Measurements from ENCODE around the gene PDGFC. TPM values are rescaled to one million over a fixed set of nuclear protein-coding genes. Genes with fewer than 3 reads are reported as not detected.

Gene PDGFC
- total and polyA plus RNA-seq, 2 of the 8 experiments (the other 6 are each of a cell fraction or from before 2014, with no cell fraction given), result 0.65 to 2.7 TPM

DNA sequence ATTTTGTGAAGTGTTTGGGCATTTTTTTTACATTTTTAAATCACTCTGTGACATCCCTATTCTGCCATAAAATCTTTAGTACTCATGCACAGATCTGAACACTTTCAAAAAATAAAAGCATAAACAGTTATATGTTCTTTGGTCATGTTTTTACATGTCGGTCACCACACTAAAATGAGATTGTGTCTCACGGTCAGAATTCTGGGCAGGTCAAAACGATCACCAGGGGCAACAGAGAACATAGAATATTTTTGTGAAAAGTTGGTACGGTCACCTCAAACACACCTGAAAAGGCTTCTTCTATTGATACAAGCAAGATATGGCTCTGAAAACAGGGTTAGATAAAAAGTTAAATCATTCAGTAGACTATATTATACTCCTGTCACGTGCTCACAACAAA lies 189.1 kb downstream of the PDGFC start:
- H2BK15ac ChIP-seq (ENCODE audit: low read length), result no peak overlapping the region
- H3K14ac ChIP-seq (ENCODE audit: insufficient read length), result no peak overlapping the region
- H3K4me1 ChIP-seq (replicated peaks in 1 of 4; ENCODE audit: control insufficient read depth in 3 of 4, insufficient read depth in 4 of 4, low read length in 3 of 4), result no peaks in the 10 kb centered on the region
- TF ChIP-seq POU5F1 (IDR thresholded peaks at IDR 0.05; ENCODE audit: low read depth, low read length) (no peak), TBP (IDR thresholded peaks at IDR 0.05; ENCODE audit: low read depth, low read length) (no peak)
- H3K9ac ChIP-seq (replicated peaks in 1 of 4; ENCODE audit: extremely low read depth in 1 of 4, low read depth in 3 of 4, low read length in 3 of 4), result no peak overlapping the region
- H3K79me1 ChIP-seq (ENCODE audit: low read depth, low read length), result no peaks in the 10 kb centered on the region
- ChIA-PET CTCF (ENCODE audit: partially characterized antibody) (no interaction called here), POLR2A (ENCODE audit: partially characterized antibody) (no interaction called here)
- no peak overlapping the region for H4K91ac ChIP-seq (replicated peaks; ENCODE audit: insufficient read length, low read length)
- H2BK12ac ChIP-seq (ENCODE audit: low read depth, low read length), result no peak overlapping the region
- H3K56ac ChIP-seq (replicated peaks; ENCODE audit: insufficient read length, low read depth, low read length), result no peak overlapping the region
- H3K4me2 ChIP-seq (ENCODE audit: insufficient read depth in 1 of 2, low read depth in 2 of 2, low read length in 2 of 2), result no peak overlapping the region
- H4K8ac ChIP-seq (ENCODE audit: extremely low read depth, insufficient read depth, low read length), result no peak overlapping the region
- no peak overlapping the region for H3K27ac ChIP-seq (ENCODE audit: low read depth, low read length)
- H3K27me3 ChIP-seq (replicated peaks in 1 of 4; ENCODE audit: control insufficient read depth in 3 of 4, extremely low read depth in 1 of 4, insufficient read depth in 3 of 4, low read length in 3 of 4), result no peaks in the 10 kb centered on the region
- WGBS, 2 experiments (ENCODE audit: extremely low coverage in 1 of 2, insufficient coverage in 1 of 2, insufficient read length in 1 of 2, insufficient replicate concordance in 2 of 2, low coverage in 1 of 2, low lambda C conversion rate in 2 of 2, missing lambda C conversion rate in 1 of 2), result 96% methylated on average over 5 of the region's 5 CpGs; no CpG with 5 or more reads in 1 of the 2 experiments
- no peaks in the 10 kb centered on the region for H3K9me3 ChIP-seq (ENCODE audit: insufficient read depth in 2 of 2, low read depth in 1 of 2, low read length in 1 of 2)
- no peak overlapping the region for H2BK20ac ChIP-seq (ENCODE audit: low read length)
- no peak overlapping the region for H2AK5ac ChIP-seq (ENCODE audit: low read depth, low read length)
- FAIRE-seq (no peak), DNase-seq (ENCODE audit: low read depth in 1 of 2, low spot score in 2 of 2) (no peak)
- H3K36me3 ChIP-seq (ENCODE audit: control insufficient read depth in 2 of 4, insufficient read depth in 4 of 4, low read length in 3 of 4), result no peaks in the 10 kb centered on the region
- no peak overlapping the region for H2AFZ ChIP-seq (ENCODE audit: low read length)
- H3K4ac ChIP-seq (replicated peaks; ENCODE audit: insufficient read length, low read depth, low read length), result no peak overlapping the region
- H3K23ac ChIP-seq (ENCODE audit: insufficient read length), result no peak overlapping the region
- no peaks in the 10 kb centered on the region for H3K23me2 ChIP-seq (ENCODE audit: low read depth, low read length)
- H2BK120ac ChIP-seq (replicated peaks; ENCODE audit: low read depth, low read length), result no peak overlapping the region
- no peak overlapping the region for H3K4me3 ChIP-seq (ENCODE audit: extremely low read depth in 1 of 4, insufficient read depth in 2 of 4, low read depth in 3 of 4, low read length in 4 of 4)
- no peak overlapping the region for H2BK5ac ChIP-seq (ENCODE audit: low read depth, low read length)
- H3K79me2 ChIP-seq (ENCODE audit: control insufficient read depth in 1 of 2, insufficient read depth in 2 of 2, low read length in 2 of 2), result no peaks in the 10 kb centered on the region
- no peak overlapping the region for H4K5ac ChIP-seq (ENCODE audit: insufficient read length, low read depth, low read length)
- H3K18ac ChIP-seq (ENCODE audit: extremely low read depth, low read length), result no peak overlapping the region
- H4K20me1 ChIP-seq (replicated peaks in 1 of 2; ENCODE audit: control insufficient read depth in 1 of 2, insufficient read depth in 2 of 2, low read length in 2 of 2), result no peaks in the 10 kb centered on the region
